GM18498 (cell line): ENCODE data around the gene ZFY.
"Not testable (repeated sequence)": the region's sequence is repeated elsewhere in the genome, so short reads cannot be mapped to it uniquely, and the experiment has no call there.

Source experiments
- ATAC-seq: cut with Tn5 transposase; IDR thresholded peaks from one replicate; pipeline ENCODE4 v1.9.1; 2021; ENCODE audit warnings: mild to moderate bottlenecking, moderate library complexity; ENCODE audit not compliant: unreplicated experiment

Gene ZFY

DNA sequence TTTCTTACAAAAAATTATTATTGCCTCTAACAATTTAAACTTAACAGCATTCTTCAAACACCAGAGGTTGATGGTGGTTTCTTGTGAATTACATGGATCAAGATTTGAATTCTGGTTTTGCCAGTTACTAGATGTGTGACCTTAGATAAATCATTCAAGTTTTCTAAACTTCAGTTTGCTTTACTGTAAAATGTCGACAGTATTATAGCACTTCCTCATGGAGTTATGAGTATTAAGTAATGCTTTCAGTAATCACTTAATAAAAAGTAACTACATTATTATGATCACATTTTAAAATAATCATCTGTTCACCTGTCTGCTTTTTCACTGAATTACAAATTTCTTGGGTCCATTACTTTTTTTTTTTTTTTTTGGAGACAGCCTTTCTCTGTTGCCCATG, 37.5 kb downstream of the ZFY start:
- no peak for ATAC-seq

GRCh38 chrY:2973110-2973751, 38.0 kb downstream of the ZFY start:
- ATAC-seq: no peak

GRCh38 chrY:2979283-2979682, 44.1 kb downstream of the ZFY start:
- ATAC-seq: peak; percentile 85

GRCh38 chrY:2984491-2984890, 49.3 kb downstream of the ZFY start:
- no peak for ATAC-seq

DNA sequence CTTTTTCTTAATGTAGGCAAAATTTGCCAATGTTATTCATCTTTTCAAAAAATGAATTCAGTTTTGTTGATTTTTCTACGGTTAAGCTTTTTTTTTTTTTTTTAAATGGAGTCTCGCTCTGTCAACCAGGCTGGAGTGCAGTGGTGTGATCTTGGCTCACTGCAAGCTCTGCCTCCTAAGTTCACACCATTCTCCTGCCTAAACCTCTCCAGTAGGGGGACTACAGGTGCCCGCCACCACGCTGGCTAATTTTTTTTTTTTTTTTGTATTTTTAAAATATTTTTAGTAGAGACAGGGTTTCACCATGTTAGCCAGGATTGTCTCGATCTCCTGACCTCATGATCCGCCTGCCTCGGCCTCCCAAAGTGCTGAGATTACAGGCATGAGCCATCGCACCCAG, 52.0 kb downstream of the ZFY start:
- ATAC-seq: not testable (repeated sequence)

GRCh38 chrY:2997369-2997768, 62.2 kb downstream of the ZFY start:
- ATAC-seq: not testable (repeated sequence)

DNA sequence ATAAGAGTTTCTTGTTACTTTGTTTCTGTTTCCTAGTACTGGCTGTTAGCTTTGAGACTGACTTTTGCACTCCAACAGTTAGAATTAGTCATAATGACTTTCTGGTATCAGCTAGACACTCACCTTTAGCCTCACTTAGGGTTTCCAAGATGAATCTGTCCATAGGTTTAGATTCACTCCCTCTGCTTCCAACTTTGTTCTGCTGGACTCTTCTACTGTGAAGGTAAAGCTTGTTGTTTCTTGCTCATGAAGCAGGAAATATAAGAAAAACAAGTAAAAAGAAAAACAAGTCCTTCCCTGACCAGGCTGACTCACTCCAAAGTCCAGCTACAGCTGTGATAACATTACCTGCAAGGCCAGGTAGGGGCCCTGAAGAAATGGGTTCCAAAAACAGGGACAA, 67.0 kb downstream of the ZFY start:
- no peak for ATAC-seq

GRCh38 chrY:3002680-3003515, 67.7 kb downstream of the ZFY start:
- ATAC-seq: peak; percentile 52

GRCh38 chrY:3003516-3003830, 68.3 kb downstream of the ZFY start:
- ATAC-seq: peak; percentile 31

GRCh38 chrY:3003846-3004245, 68.7 kb downstream of the ZFY start:
- peak; percentile 56 for ATAC-seq

GRCh38 chrY:3006031-3006430, 70.8 kb downstream of the ZFY start:
- not testable (repeated sequence) for ATAC-seq

DNA sequence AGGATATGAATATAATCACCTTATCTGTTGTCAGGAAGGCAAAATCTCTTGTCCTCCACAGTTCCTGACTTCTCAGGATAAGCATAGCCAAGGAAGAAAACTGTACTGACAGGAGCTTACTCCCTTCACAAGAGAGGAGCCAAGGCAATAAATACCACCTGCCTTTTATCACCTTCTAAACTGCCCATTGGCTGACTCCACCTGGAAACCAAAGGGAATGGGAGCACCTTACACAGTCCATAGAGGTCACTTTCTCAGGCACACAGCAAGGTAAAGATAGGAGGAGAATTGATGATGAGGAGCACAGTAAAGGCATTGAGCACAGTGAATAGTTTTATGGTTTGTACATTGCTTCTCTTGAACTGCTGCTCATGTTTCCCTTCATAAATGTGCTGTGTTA, 72.8 kb downstream of the ZFY start:
- no peak for ATAC-seq

DNA sequence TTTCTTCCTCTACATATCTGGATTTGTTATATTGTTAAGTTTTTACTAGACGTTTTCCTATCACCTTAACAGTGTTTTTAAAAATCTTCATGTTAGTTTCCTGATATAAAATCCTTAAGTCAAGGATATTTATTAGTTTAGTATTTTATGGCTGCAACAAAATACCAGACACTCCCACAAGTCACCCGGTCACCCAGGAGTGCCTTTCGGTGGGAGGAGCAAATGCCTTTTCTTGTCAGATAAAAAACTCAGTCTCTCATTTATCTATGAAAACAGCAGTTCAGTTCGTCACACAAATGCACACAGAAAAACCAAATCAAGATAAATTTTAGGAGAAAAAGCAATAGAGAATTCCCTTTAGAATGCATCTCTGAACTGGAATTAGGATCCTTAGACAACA, 77.0 kb downstream of the ZFY start:
- ATAC-seq: no peak

DNA sequence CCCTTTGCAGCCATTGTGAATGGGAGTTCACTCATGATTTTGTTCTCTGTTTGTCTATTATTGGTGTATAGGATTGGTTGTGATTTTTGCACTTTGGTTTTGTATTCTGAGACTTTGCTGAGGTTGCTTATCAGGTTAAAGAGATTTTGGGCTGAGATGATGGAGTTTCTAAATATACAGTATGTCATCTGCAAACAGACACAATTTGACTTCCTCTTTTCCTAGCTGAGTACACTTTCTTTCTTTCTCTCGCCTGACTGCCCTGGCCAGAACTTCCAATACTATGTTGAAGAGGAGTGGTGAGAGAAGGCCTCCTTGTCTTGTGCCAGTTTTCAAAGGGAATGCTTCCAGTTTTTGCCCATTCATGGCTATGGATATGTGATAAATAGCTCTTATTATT, 81.4 kb downstream of the ZFY start:
- ATAC-seq: no peak

GRCh38 chrY:3018546-3018945, 83.4 kb downstream of the ZFY start:
- no peak for ATAC-seq

DNA sequence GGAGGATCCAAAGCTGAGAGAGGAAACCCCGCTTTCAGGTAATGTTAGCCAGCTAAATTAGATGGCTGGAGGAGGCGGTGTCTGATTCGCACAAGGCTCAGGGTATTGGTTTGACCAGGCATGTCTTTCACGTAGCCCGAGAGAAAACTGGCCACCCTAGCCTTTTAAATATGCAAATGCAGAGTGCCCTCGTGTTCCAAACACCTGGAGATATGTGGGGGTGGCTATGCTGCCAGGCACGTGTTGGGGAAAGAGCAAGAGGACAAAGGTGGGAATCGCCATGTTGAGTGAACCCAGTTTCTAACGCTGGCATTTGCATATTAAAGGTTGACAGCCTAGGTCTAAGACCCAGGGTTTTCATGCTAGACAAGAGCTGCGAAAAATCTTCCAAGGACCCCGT, 84.4 kb downstream of the ZFY start:
- ATAC-seq: no peak

DNA sequence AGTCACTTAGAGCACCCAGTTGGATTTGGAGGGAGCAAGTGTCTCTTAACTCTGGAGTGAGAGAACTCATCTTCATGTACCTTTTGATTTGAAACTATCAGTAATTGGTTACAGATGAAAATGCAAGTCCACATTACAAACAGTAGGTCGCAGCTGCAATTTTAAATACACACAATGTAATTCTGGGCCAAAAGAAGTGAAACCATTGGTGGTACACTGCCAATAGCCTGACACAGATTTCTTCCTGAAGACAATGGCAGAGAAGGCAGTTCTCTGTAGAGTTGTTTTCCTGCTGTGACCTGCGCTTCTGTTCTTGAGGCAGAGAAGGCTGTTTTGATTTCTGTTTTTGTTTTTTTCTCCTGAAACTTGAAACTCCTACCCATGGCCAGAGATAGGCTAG, 86.0 kb downstream of the ZFY start:
- peak; percentile 64 for ATAC-seq

GRCh38 chrY:3023606-3024005, 88.4 kb downstream of the ZFY start:
- no peak for ATAC-seq

- ATAC-seq: no peak
Measured at GRCh38 chrY:3025357-3025756, 90.2 kb downstream of the ZFY start.
